GM11168 (cell line): ENCODE results near the gene MTERF4.

ENCODE experiments used
- in situ Hi-C: fragments of 300-500 bp; cut with MboI; formaldehyde crosslinking; loops from one replicate; pipeline ENCODE4 v1.12.0; 2022; ENCODE audit warnings: low sequenced_read_pairs; ENCODE audit not compliant: unreplicated experiment

The MTERF4 gene, protein sequence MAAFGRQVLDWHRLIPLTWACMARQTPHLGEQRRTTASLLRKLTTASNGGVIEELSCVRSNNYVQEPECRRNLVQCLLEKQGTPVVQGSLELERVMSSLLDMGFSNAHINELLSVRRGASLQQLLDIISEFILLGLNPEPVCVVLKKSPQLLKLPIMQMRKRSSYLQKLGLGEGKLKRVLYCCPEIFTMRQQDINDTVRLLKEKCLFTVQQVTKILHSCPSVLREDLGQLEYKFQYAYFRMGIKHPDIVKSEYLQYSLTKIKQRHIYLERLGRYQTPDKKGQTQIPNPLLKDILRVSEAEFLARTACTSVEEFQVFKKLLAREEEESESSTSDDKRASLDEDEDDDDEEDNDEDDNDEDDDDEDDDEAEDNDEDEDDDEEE

DNA sequence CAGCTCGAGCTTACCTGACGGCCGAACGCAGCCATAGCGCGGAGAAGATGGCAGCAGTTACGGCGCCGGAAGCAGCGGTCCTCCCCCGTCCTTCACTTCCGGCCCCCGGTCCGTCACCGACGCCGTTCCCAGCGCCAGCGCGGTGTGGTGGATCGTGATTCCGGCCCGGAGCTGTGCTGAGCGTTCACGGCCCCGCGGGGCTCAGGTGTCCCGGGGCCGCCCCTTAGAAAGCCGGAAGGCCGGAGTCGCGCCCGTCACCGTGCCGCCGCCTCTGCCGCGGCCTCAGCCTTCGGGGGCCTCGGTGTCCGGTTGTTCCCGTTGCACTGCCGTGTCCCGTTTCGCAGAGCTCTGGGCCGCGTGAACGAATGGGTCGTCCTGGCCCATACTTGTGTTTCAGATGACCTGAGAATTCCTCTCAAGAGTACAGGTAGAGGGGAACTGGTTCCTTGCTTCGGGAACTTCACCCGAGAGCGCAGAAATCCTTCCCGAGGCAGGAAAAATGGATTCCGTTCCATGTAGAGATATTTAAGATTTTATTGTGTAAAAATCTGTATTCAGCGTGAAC lies at the start of gene MTERF4:
Gene MTERF4 (minus strand): TSS at position 49 of the 565 bp plus-strand sequence. CDS start 14 bp downstream, at position 35.
- in situ Hi-C loops = no loop called here

DNA sequence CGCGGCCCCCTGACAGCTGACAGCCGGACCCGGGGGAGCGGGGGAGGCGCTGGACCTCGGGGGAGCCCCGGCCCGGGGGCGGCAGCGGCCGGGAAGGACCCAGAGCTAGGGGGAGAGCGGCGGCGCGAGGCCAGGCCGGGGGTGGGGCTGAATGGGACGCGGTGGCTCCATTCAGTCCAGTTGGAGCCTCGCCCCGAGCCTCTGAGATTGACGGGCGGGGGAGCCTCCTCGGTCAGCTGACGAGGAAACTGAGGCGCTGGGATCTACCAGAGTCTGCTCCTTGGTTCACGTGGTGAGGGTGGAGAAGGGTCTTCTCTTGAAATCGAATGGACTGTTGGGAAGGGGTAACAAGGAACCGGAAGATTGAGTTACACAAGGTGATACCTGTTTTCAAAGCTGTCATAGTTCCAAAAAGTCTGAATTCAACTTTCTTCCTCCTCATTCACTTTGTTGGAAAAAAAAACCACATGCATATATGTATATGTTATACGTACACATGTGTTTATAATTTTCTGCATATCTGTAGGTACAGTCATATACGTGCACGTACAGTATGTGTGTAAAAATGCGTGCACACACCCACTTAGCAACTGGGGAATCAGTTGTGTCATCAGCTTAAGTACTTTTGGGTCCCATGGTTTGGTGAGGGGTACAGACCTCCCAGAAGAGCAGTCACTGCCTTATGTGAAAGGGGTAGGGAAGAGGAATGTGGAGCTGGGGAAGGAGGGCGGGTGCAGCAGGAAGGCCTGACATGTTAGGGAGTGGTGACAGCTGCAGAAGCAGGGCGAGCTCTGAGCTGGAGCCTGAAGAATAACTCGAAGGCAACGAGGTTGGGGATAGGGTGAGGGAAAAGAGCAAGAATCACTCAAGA lies 48.8 kb upstream of the MTERF4 start:
- in situ Hi-C loops = no loop called here

DNA sequence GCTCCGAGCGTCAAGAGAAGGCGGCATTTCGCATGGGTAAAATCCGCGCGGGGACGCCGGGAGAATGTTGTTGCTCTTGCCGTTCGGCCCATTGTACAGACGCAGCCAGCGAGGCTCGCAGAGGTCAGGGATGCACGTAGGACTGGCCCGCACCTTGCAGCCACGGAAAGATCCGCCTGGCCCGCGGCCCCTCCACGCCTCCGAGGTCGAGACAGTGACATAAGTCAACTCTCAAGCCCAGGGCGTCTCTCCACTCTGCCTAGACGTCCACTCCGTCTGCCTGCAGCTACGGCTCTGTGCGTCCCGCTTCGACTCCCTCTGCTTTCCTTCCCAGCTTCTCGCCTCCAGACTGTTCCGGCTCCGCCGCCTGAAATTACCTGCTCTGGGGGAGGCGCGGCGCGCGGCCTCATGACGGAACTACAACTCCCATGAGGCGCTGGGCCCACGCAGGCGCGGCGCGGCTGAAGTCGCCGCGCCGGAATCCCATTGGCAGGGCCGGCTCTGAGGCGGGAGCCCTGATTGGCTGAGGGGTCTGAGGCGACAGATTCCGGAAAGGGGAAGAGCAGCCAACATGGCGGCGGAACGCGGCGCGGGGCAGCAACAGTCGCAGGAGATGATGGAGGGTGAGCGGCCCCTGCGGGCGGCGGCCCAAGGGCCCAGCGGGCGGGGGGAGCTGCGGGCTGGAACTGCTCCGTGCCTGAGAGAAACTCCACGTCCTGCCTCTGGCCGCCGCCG lies 48.0 kb upstream of the MTERF4 start, which contains the start of gene PPP1R7:
Gene PPP1R7 (plus strand): TSS at position 543 of the 735 bp plus-strand sequence. CDS start 29 bp downstream, at position 572.
- in situ Hi-C loops = no loop called here

DNA sequence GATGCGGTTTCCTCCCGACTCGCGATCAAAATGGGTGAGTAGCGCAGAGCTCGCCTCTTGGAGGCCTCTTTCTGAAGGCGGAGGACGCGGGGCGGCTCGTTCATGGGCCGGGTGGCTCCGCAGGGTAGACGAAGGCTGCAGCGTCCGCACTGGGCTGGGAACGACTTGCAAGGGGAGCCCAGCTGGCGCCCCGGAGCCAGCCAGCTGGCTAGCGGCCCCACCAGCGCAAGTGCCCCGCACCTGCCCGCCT lies 47.5 kb upstream of the MTERF4 start:
- in situ Hi-C loops = no loop called here

DNA sequence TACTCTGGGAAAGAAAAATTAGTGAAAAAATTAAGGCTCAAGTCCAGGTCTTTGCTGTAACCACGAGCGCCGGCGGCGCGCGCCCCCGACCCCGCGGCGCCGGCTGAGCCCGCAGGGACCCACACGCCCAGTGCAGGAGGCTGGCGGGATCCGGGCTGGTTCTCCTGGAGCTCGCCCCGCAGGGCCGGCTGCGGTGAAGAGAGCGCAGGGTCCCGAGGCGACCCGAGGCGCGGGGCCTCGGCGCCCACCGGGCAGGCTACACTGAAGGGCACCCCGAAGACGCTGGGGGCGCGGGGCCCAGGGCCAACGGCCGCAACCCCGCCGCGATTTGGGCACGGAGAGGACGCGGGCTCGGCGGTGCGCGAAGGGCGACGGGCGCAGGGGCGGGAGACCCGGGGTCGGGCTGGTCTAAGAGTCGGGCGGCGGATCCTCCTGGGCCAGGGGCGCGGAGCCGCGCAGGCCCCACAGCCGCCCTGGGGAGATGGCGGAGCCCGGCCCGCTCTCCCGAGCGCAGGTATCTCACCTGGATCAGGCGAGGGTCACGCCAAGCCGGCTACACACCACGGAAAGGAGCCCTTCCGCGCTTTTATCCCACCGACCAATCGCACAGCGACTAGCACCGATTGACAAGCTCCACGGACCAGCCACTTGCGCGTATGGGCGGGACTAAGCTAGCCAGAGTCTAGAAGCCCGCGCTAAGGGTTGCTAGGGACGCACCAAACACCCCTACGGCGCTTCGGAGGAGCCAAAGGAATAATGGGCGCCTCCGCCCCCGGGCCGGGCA lies 47.0 kb upstream of the MTERF4 start, which contains the start of gene PASK:
Gene PASK (minus strand): TSS at position 582 of the 784 bp plus-strand sequence. CDS start 6,440 bp downstream, outside the sequence.
- in situ Hi-C loops = no loop called here

DNA sequence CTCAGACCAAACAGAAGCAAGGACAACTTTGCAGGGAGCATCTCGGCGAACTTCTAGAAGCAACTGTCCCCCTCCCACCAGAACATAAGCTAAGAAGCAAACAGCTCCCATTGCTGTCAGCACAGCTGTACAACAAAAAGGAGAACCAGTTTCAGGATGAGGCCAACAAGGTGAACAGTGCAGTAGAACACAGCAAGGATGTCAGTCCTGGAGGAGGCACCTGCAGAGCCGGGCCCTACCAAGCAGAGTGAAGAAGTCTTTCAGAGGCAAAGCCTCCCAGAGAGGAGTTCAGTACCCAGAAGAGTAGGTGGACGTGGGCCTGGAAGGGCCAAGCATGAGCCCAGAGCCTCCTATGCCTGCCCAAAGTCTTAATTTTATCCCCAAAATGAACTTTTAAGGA lies 46.2 kb upstream of the MTERF4 start:
- in situ Hi-C loops = no loop called here

DNA sequence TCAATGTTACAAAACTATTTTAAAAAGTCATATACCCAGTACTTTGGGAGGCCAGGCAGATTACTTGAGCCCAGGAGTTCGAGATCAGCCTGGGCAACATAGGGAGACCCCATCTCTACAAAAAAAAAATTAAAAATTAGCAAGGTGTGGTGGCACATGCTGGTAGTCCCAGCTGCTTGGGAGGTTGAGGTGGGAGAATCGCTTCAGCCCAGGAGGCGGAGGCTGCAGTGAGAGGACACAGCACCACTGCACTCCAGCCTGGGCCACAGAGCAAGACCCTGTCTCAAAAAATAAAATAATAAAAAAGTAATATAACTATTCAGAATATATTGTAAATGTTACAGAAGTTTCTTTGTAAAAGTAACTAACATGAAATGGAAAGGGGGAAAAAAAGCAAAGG lies 45.2 kb upstream of the MTERF4 start:
- in situ Hi-C loops = no loop called here

DNA sequence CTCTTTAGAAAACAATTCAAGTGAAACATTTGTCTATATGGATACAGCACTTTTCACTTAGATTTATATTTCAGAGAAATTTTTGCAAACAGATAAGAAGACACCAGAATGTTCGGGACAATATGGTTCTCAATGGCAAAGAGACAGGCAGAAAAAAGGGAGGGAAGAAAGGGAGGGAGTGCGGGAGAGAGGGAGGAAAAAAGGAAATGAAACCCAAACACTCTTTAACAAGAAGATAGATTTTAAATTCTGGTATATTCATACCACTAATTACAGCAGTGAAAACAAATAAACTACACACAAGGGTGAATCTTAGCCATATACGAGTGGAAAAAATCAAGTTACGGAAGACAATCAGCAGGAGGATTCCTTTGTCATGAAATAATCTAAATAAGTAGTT lies 44.2 kb upstream of the MTERF4 start:
- in situ Hi-C loops = no loop called here

DNA sequence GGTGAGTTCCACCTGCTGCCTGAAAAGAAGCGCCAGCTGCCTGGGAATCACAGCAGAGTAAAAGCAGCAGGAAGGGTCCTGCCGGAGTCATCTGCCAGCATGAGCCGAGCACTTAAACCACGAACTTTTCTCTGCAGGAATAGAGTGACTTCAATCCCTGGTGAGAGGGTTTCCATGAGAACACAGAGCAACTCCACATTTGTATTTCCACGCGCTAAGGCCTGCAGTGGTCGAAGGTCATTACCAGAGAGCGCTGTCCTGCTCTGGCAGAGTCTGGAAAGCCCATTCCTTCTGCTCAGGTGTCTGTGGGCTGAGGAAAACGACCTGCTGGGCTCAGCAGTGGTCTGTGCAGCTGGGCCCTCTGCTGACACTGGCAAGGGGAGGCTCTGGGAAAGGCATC lies 40.5 kb upstream of the MTERF4 start:
- in situ Hi-C loops = no loop called here

DNA sequence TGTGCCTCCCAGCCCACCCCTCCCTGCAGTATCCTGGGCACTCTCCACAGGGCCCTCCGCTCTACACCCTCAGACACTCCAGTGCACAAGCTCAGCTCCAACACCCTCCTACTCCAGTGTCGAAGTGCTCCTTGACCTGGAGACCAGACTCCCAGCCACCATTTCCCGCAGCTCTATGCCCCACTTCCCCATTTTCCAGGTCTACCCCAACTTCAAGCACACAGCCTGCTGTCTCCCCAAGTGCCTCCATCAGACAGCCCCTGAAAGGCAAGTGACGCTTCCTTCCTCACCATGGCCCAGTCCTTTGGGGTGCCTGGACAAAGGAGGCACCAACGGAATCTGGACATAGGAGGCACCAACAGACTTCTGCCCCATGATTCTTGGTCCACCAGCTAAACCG lies 40.0 kb upstream of the MTERF4 start:
- in situ Hi-C loops = no loop called here

DNA sequence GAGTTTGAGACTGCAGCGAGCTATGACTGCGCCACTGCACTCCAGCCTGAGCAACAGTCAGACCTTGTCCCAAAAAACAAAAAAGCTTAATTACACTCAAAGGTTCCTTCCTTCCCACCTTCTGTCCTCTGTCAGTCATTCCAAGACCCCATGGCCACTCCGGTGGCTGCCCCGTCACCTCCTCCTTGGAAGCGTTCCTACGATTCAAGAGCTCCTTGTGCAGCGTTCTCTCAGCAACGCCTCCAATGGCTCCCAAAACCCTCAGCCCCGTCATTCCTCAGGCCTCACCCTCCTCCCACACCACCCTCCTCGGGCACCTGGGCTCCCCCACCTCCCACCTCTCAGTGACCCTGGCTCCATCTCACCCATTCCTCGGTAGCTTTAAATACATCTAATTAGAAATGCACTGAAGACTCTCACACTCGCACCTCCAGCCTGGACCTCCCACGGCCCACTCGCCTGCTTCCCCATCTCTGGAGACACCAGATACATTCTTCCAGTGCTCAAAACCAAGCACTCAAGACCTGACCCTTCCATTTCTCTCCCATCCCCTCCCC lies 39.2 kb upstream of the MTERF4 start:
- in situ Hi-C loops = no loop called here

DNA sequence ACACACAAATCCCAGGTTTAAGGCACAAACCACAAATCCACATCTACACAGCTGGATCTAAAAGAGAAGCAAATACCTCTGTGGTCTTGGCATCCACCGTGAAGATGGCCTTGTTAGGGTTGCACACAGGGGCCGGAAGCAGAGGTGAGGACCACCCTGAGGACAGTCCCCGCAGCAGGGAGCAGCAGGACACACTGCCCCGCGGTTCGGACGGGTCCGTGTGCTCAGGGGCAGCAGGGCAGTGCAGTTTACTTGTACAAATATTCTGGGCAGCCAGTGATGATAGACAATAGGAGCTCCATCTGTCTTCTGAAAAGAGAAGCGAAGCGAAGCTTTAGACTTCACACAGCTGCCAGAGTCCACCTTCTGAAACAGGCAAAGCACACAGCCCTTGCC lies 38.4 kb upstream of the MTERF4 start:
- in situ Hi-C loops = no loop called here

DNA sequence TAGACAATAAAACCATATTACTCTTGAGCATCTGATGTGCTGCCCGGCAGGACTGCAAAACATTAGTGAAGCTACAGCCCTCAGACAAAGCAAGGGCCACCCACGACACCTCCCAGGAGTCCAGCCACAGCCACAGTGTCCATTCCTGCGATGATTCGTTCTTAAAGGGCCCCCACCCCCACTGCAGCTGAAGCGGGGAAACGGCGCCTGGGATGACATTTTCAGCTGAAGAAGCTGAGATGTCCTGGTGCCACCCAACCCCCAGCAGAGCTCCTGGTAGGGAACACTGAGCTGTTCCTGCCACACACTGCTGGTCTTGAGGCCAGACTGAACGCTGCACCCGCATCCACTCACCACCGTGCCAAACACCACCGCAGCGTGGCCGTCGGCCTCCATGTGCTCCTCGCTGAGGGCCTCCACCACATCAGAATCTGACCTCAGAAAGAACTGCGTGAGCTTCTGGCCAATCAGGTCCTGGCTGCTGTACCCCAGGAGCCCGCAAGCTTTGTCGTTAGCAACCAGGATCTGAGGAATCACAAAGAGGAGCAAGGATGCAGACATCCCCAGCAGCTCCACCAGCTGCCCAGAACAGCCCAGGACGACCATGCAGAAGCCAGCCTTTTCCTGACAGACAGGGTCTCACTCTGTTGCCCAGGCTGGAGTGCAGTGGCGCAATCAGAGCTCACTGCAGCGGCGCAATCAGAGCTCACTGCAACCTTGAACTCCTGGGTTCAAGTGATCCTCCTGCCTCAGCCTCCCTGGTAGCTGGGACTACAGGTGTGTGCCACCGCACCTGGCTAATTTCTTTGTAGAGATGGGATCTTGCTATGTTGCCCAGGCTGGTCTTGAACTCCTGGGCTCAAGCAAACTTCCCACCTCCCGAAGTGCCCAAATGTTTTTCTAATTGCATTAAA lies 37.7 kb upstream of the MTERF4 start:
- in situ Hi-C loops = no loop called here

DNA sequence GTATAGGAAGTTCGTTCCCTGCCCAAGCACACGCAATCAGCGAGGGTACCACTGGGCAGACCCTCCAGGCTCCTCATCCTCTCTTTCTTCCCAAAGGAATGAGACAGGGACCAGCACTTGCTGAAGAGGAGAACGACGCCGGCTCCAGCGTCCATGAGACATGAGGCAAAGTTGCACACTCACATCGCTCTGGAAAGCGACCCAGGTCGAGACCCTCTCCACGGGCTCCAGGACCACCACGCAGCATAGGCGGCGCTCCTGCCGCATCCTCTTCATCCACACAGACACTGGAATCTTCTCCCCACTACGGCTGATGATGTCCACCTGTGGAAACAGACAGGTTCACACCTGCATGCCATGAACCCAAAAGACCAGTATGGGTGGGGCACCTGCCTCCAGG lies 36.4 kb upstream of the MTERF4 start:
- in situ Hi-C loops = no loop called here

DNA sequence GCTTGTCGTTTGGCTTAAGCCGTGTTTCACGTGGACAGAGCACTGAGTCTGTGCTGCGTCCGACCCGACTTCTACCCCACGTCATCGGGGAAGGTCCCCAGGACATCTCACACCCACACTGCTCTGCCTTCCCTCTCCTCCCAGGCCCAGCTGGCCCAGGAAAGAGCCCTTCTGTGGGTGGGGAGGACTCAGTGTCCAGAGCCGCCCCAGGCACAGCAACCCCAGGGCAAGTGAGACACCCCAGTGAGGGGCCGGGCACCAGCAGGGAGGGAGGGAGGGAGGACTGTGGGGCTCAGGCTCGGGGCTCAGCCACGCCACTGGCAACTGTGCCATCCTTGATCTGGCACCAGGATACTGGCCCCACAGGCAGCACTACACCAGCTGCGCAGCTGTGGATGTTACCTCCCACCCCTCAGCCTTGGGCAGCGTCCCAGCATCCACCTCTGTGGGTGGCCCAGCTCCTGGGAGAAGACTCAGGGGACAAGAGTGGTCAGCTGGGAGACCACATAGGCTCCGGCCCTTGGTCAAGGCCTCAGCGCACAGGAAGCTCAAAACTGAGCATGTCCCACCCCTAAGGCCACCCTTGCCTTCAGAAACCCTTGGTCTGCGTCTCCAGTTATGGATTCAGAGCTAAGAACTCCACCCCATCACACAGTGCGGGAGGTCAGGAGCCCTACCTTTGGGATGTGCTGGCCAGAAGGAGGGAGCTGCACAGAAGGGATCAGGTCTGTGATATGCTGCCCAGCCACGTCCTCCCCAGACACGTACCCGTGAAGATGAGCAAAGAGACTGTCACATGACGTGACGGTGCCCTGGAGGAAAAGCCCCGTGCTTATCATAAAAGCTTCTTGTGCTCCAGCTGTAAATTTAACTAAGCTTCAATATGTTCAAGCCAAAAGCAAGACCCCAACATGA lies 35.4 kb upstream of the MTERF4 start:
- in situ Hi-C loops = no loop called here

DNA sequence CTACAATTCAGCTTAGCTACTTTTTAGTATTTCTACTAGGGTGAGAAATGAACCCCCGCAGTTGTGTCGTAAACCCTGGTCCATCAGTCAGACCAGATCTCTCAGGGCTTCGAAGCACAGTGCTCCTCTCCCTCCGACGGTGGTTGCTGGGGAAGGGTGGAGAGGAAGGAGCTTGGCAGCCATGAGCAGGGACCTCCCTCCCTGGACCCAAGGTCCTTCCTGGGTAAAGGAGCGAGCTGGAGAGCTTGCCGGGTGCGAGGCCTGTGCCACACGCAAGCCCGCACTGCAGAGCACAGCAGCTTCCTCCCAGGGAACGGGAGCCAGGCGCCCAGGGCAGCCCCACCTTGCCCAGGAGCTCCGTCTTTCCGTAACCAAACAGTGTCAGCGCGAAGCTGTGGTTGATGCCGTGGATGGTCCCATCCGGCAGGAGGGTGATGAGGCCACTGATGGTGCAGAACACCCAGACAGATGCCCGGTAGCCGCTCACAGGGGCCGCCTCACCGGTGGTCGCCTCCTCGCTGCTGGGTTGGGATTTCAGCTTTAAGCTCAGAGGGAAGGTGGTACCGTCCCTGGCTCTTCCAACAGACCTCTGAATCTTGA lies 34.7 kb upstream of the MTERF4 start:
- in situ Hi-C loops = no loop called here

DNA sequence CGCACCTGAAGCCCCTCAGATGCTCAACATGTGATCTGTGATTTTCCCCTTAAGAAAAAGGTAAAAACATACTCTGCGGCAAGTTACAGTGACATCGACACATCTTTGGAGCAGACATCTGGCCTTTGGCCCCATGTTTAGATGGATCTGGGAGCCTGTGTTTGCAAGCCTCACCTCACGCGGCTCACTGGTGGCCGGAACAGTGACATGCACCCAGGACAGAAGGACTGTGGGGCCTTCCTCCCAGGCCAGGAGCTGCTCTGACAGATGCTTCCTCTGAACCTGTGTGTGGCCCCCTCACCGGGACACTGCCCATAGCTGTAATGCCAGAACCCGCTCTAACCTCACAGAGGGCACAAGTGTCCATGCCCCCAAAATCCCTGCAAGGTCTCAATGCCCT lies 34.1 kb upstream of the MTERF4 start:
- in situ Hi-C loops = no loop called here
